ENCODE measurements around the gene PLCG2.
"Not testable (repeated sequence)": the region's sequence is repeated elsewhere in the genome, so short reads cannot be mapped to it uniquely, and the experiment has no call there.

PLCG2 gene

GRCh38 chr16:82006036-82006435, 226.9 kb downstream of the PLCG2 start:
- TF ChIP-seq CTCF (IDR thresholded peaks at IDR 0.05; ENCODE audit: insufficient read depth, low read length, missing control alignments), result no peak
- no peak overlapping the region for H3K4me3 ChIP-seq (ENCODE audit: low read depth, low read length)
- ChIA-PET CTCF (no interaction called here), POLR2A (no interaction called here)
- DNase-seq (ENCODE audit: low read depth, low spot score), result no peak

- ChIA-PET CTCF (interaction anchor here (0.9 kb wide), 1 partner anchor 223 kb away, joined by 4 read pairs; no protein-coding TSS in a partner anchor), POLR2A (no interaction called here)
- H3K4me3 ChIP-seq (ENCODE audit: low read depth, low read length), result no peak overlapping the region
- no peak for TF ChIP-seq CTCF (IDR thresholded peaks at IDR 0.05; ENCODE audit: insufficient read depth, low read length, missing control alignments)
- no peak for DNase-seq (ENCODE audit: low read depth, low spot score)
Observed at GRCh38 chr16:82007189-82007588, 228.1 kb downstream of the PLCG2 start.

GRCh38 chr16:82008957-82009592, 230.0 kb downstream of the PLCG2 start:
- no peak for DNase-seq (ENCODE audit: low read depth, low spot score)
- POLR2A ChIA-PET, result no interaction called here
- CTCF ChIA-PET, result no interaction called here
- no peak for TF ChIP-seq CTCF (IDR thresholded peaks at IDR 0.05; ENCODE audit: insufficient read depth, low read length, missing control alignments)
- no peak overlapping the region for H3K4me3 ChIP-seq (ENCODE audit: low read depth, low read length)

- not testable (repeated sequence) for H3K4me3 ChIP-seq (ENCODE audit: low read depth, low read length)
Observed at GRCh38 chr16:82009789-82010188, 230.7 kb downstream of the PLCG2 start.

GRCh38 chr16:82010649-82011048, 231.6 kb downstream of the PLCG2 start:
- no peak for DNase-seq (ENCODE audit: low read depth, low spot score)
- ChIA-PET CTCF (no interaction called here), POLR2A (no interaction called here)

More at GRCh38 chr16:82009789-82010188, 230.7 kb downstream of the PLCG2 start:
- CTCF ChIA-PET; POLR2A ChIA-PET; DNase-seq (ENCODE audit: low read depth, low spot score): not testable (repeated sequence)

GRCh38 chr16:82011199-82011641, 232.1 kb downstream of the PLCG2 start, which contains the start of gene SDR42E1:
SDR42E1 (minus strand) TSS chr16:82011470; CDS start chr16:82000858, 10,612 bp downstream.
- DNase-seq (ENCODE audit: low read depth, low spot score), result no peak
- ChIA-PET CTCF (no interaction called here), POLR2A (no interaction called here)
- H3K4me3 ChIP-seq (ENCODE audit: low read depth, low read length), result no peak within 1 kb of the TSS
- no peak for TF ChIP-seq CTCF (IDR thresholded peaks at IDR 0.05; ENCODE audit: insufficient read depth, low read length, missing control alignments)

More at GRCh38 chr16:82010649-82011048, 231.6 kb downstream of the PLCG2 start:
- TF ChIP-seq CTCF (IDR thresholded peaks at IDR 0.05; ENCODE audit: insufficient read depth, low read length, missing control alignments), result no peak
- H3K4me3 ChIP-seq (ENCODE audit: low read depth, low read length), result no peak overlapping the region

Measured in AG04449 (cell line).